Astrocyte (in vitro differentiated cells and primary cell): ENCODE data around the gene FRMD4A. TPM values are rescaled to one million over a fixed set of nuclear protein-coding genes. Genes with fewer than 3 reads are reported as not detected.
A peak's percentile ranks its signal among the peaks of the same experiment; 100 is the strongest.
"Not testable (repeated sequence)": the region's sequence is repeated elsewhere in the genome, so short reads cannot be mapped to it uniquely, and the experiment has no call there.

ENCODE experiments used
- DNase-seq: peaks from one replicate; pipeline ENCODE4 v3.0.0-alpha.2; 2010; ENCODE audit warnings: low read depth
- FAIRE-seq: peaks from 2 replicates; lab custom pipeline; 2011; peaks lifted over from hg19 to GRCh38; lab: Jason Lieb, UNC
- H2AFZ ChIP-seq: 2 replicates; pipeline ENCODE4 v1.6.0; 2012; ENCODE audit warnings: low read depth, low read length, inconsistent platforms
- H3K27ac ChIP-seq: 2 replicates; pipeline ENCODE4 v1.5.1; 2011; ENCODE audit warnings: low read depth, low read length, inconsistent platforms
- H3K27me3 ChIP-seq: 2 replicates; pipeline ENCODE4 v1.6.0; 2011; ENCODE audit warnings: low read length, inconsistent platforms; ENCODE audit not compliant: insufficient read depth
- H3K36me3 ChIP-seq: 2 replicates; pipeline ENCODE4 v1.5.1; 2011; ENCODE audit warnings: low read length, inconsistent platforms; ENCODE audit not compliant: insufficient read depth
- H3K4me1 ChIP-seq: 2 replicates; pipeline ENCODE4 v1.5.1; 2011; ENCODE audit warnings: low read length, inconsistent platforms; ENCODE audit not compliant: insufficient read depth
- H3K4me2 ChIP-seq: 2 replicates; pipeline ENCODE4 v1.6.0; 2012; ENCODE audit warnings: low read length, inconsistent platforms
- H3K4me3 ChIP-seq: 2 replicates; pipeline ENCODE4 v1.5.1; 2011; ENCODE audit warnings: low read depth, mild to moderate bottlenecking, low read length, inconsistent platforms; ENCODE audit not compliant: insufficient read depth
- H3K79me2 ChIP-seq: 2 replicates; pipeline ENCODE4 v1.6.0; 2012; ENCODE audit warnings: mild to moderate bottlenecking, low read length, inconsistent platforms; ENCODE audit not compliant: insufficient read depth
- H3K9ac ChIP-seq: 2 replicates; pipeline ENCODE4 v1.6.0; 2012; ENCODE audit warnings: mild to moderate bottlenecking, low read length, inconsistent platforms
- H3K9me3 ChIP-seq: 2 replicates; pipeline ENCODE4 v1.5.1; 2012; ENCODE audit warnings: low read depth, mild to moderate bottlenecking, low read length, inconsistent platforms; ENCODE audit not compliant: insufficient read depth
- H4K20me1 ChIP-seq: 2 replicates; pipeline ENCODE4 v1.6.0; 2012; ENCODE audit warnings: low read length, inconsistent platforms; ENCODE audit not compliant: insufficient read depth
- H3K27ac Mint-ChIP-seq: one replicate; pipeline ENCODE4 v1.8.0; 2021; ENCODE audit warnings: mild to moderate bottlenecking, mixed read lengths; ENCODE audit not compliant: unreplicated experiment
- H3K27me3 Mint-ChIP-seq: one replicate; pipeline ENCODE4 v1.8.0; 2021; ENCODE audit warnings: low read depth, mixed read lengths; ENCODE audit not compliant: unreplicated experiment
- H3K36me3 Mint-ChIP-seq: one replicate; pipeline ENCODE4 v1.8.0; 2021; ENCODE audit warnings: low read depth, mixed read lengths; ENCODE audit not compliant: unreplicated experiment
- H3K4me1 Mint-ChIP-seq: one replicate; pipeline ENCODE4 v1.8.0; 2021; ENCODE audit warnings: low read depth, mixed read lengths; ENCODE audit not compliant: unreplicated experiment
- H3K4me3 Mint-ChIP-seq: one replicate; pipeline ENCODE4 v1.8.0; 2021; ENCODE audit warnings: mild to moderate bottlenecking, moderate library complexity, mixed read lengths; ENCODE audit not compliant: unreplicated experiment
- H3K9me3 Mint-ChIP-seq: one replicate; pipeline ENCODE4 v1.8.0; 2021; ENCODE audit warnings: mild to moderate bottlenecking, mixed read lengths; ENCODE audit not compliant: unreplicated experiment
- EZH2 ChIP-seq: IDR thresholded peaks from 2 replicates; pipeline ENCODE4 v1.6.1; 2012; ENCODE audit warnings: mild to moderate bottlenecking, low read length, inconsistent platforms; ENCODE audit not compliant: insufficient read depth
- total RNA-seq: library from RNA; stranded (reverse); gene quantifications from 2 replicates; pipeline ENCODE4 v1.2.1, GENCODE V29; 2021
- TF ChIP-seq, protein P1 (sequence below): IDR thresholded peaks from 2 replicates; pipeline ENCODE4 v1.5.1; 2011; ENCODE audit warnings: low read depth, mild to moderate bottlenecking, inconsistent platforms, low read length, moderate library complexity; ENCODE audit not compliant: insufficient read depth

The FRMD4A gene
- total RNA-seq, 1 donor from 2014 or later, result 82.5 TPM

DNA sequence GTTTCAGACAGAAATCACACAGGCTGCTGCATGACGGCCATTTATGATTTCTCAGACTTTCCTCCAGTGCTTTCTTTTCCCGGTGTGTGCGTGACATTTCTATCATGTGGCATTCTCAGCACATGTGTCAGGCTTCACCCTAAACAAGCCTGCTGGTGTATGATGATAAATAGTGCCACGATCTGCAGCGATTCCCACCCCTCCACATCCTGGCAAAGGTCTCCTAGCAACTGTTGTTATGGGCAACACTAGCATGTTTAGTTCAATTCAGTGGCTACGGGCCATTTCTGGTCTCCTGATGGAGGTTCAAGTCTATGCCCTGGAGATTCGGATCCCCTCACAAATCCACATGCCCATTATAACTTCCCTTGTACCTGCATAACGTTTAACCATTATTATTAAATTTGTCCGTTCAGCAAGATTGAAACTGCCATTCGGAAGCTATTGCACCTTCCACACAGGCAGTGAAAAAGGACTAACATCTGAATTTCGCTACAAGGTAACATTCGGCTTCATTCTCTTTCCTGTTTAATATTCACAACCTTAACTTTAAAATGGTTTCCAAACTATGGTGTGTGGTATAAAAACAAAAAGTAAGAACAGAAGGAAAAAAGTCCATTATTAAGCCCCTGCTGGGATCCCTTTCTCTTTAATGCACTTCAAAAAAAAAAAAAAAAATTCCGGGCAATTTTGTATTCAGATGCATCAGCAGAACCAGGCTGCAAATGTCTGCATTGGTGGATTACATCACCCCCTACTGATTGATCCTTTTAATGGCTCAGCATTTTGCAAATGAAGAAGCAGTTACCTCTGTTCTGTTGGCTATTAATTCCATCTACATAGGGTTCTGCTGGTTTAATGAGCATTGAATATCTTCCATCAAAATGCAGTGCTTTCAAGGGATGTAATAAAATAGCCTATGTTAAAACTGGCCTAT is 90.2 kb downstream of the FRMD4A start:
- no peak for FAIRE-seq
- Mint-ChIP-seq H3K9me3 (no peaks in the 10 kb centered on the region), H3K4me3 (no peak overlapping the region), H3K27me3 (peaks cover 8% of the 10 kb centered on the region), H3K4me1 (peaks cover 13% of the 10 kb centered on the region), H3K27ac (no peak overlapping the region), H3K36me3 (no peaks in the 10 kb centered on the region)
- peak; percentile 45 for DNase-seq
- no peak for TF ChIP-seq EZH2
- TF ChIP-seq, protein P1, sequence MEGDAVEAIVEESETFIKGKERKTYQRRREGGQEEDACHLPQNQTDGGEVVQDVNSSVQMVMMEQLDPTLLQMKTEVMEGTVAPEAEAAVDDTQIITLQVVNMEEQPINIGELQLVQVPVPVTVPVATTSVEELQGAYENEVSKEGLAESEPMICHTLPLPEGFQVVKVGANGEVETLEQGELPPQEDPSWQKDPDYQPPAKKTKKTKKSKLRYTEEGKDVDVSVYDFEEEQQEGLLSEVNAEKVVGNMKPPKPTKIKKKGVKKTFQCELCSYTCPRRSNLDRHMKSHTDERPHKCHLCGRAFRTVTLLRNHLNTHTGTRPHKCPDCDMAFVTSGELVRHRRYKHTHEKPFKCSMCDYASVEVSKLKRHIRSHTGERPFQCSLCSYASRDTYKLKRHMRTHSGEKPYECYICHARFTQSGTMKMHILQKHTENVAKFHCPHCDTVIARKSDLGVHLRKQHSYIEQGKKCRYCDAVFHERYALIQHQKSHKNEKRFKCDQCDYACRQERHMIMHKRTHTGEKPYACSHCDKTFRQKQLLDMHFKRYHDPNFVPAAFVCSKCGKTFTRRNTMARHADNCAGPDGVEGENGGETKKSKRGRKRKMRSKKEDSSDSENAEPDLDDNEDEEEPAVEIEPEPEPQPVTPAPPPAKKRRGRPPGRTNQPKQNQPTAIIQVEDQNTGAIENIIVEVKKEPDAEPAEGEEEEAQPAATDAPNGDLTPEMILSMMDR, result peak; percentile 14
- H3K79me2 ChIP-seq, result no peaks in the 10 kb centered on the region
- peaks cover 12% of the 10 kb centered on the region for H3K27me3 ChIP-seq
- H3K9me3 ChIP-seq, result no peaks in the 10 kb centered on the region
- no peaks in the 10 kb centered on the region for H4K20me1 ChIP-seq
- H2AFZ ChIP-seq, result no peak overlapping the region
- no peak overlapping the region for H3K9ac ChIP-seq
- H3K4me2 ChIP-seq, result peak overlapping the region; percentile 49
- H3K27ac ChIP-seq, result no peak overlapping the region
- H3K4me1 ChIP-seq, result peaks cover 7% of the 10 kb centered on the region
- no peak overlapping the region for H3K4me3 ChIP-seq
- no peaks in the 10 kb centered on the region for H3K36me3 ChIP-seq

DNA sequence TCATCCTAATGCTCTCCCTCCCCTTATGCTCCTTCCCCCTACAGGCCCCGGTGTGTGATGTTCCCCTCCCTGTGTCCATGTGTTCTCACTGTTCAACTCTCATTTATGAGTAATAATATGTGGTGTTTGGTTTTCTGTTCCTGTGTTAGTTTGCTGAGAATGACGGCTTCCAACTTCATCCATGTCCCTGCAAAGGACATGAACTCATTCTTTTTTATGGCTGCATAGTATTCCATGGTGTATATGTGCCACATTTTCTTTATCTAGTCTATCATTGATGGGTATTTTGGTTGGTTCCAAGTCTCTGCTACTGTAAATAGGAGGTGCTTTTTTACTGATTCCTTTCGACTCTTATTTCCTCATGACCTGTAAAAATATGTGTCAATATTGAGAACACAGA is 92.1 kb downstream of the FRMD4A start:
- not testable (repeated sequence) for FAIRE-seq, H3K4me1 Mint-ChIP-seq, H3K36me3 Mint-ChIP-seq, H3K27ac ChIP-seq, H3K36me3 ChIP-seq, H3K27ac Mint-ChIP-seq, H3K9ac ChIP-seq, H3K4me3 Mint-ChIP-seq, H3K9me3 Mint-ChIP-seq, H3K9me3 ChIP-seq, H3K4me1 ChIP-seq, H3K4me3 ChIP-seq, H3K4me2 ChIP-seq, DNase-seq, H2AFZ ChIP-seq, H3K79me2 ChIP-seq, H4K20me1 ChIP-seq
- H3K27me3 ChIP-seq, result peaks cover 24% of the 10 kb centered on the region
- H3K27me3 Mint-ChIP-seq, result peaks cover 14% of the 10 kb centered on the region

DNA sequence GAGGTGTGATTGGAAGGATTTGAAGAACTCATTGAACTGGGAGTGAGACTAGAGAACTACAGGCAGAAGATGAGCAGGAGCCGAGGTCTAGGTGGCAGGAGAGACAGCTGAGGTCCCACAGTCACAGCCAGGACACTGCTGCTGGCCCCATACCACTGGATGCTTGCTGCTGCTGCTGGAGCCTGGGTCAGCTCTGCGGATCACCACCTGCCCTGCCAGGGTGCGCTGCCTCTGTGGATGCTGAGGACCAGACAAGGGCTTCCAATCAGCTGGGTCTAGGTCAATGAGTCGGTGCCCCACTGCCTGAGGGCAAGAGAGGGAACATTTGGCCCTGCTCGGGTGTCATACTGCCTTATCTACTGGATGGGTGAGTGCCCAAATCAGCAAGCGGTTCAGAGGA is 94.4 kb downstream of the FRMD4A start:
- TF ChIP-seq, protein P1, result no peak
- TF ChIP-seq EZH2, result no peak
- no peaks in the 10 kb centered on the region for H3K9me3 Mint-ChIP-seq

More for the DNA sequence above, 94.4 kb downstream of the FRMD4A start:
- Mint-ChIP-seq H3K4me3 (no peak overlapping the region), H3K27ac (no peak overlapping the region), H3K4me1 (no peaks in the 10 kb centered on the region), H3K36me3 (no peaks in the 10 kb centered on the region), H3K27me3 (peaks cover 16% of the 10 kb centered on the region)
- Histone ChIP-seq H3K36me3 (no peaks in the 10 kb centered on the region), H3K79me2 (no peaks in the 10 kb centered on the region), H3K4me2 (no peak overlapping the region), H3K4me3 (no peak overlapping the region), H2AFZ (no peak overlapping the region), H3K9ac (no peak overlapping the region), H3K27me3 (peaks cover 30% of the 10 kb centered on the region), H3K9me3 (no peaks in the 10 kb centered on the region), H4K20me1 (no peaks in the 10 kb centered on the region), H3K4me1 (no peaks in the 10 kb centered on the region), H3K27ac (no peak overlapping the region)
- DNase-seq (no peak), FAIRE-seq (no peak)
